Measurements from ENCODE around the gene IPMK.

- TF ChIP-seq CTCF (conservative IDR thresholded peaks at IDR 0.05 in 1 of 2, IDR thresholded peaks at IDR 0.05 in 1 of 2; ENCODE audit: extremely low read depth in 1 of 2, insufficient read depth in 1 of 2, low read depth in 1 of 2, low read length in 2 of 2) (no peak), EZH2 (IDR thresholded peaks at IDR 0.05; ENCODE audit: borderline replicate concordance, low read length) (no peak)
Measured at GRCh38 chr10:58275261-58275660, 7.6 kb upstream of the IPMK start.
